B cell (primary cell): ENCODE data around the gene VAV2. TPM values are rescaled to one million over a fixed set of nuclear protein-coding genes. Genes with fewer than 3 reads are reported as not detected.
A peak's percentile ranks its signal among the peaks of the same experiment; 100 is the strongest.

Experiments used
- ATAC-seq: fragments of 200-7000 bp; cut with Tn5 transposase; one replicate; pipeline ENCODE4 v1.10.0; 2021; ENCODE audit warnings: low read depth, mild to moderate bottlenecking, moderate number of reproducible peaks, moderate library complexity
- CTCF ChIA-PET: fragments of 350-600 bp; sonication (Branson Sonifier 250); formaldehyde crosslinking; loops from one replicate; lab custom pipeline; 2021; ENCODE audit warnings: antibody characterized with exemption, inconsistent platforms; lab: Charles Lee
- POLR2A ChIA-PET: fragments of 350-600 bp; sonication (Branson Sonifier 250); formaldehyde crosslinking; loops from one replicate; lab custom pipeline; 2021; ENCODE audit warnings: antibody characterized with exemption; lab: Charles Lee
- DNase-seq: peaks from one replicate; pipeline ENCODE4 v3.0.0; 2013
- H2AFZ ChIP-seq: 2 replicates; pipeline ENCODE4 v1.6.1; 2012; ENCODE audit warnings: mild to moderate bottlenecking, low read depth, low read length; ENCODE audit not compliant: insufficient read depth, poor library complexity, severe bottlenecking
- H3K27ac ChIP-seq, 2 donors: 1 replicate in 1 of 2; 2 replicates in 1 of 2; pipeline ENCODE4 v1.5.1; 2012 to 2013; ENCODE audit warnings: low read length in 2 of 2, mild to moderate bottlenecking in 2 of 2, moderate library complexity in 1 of 2
- H3K27me3 ChIP-seq, 4 experiments: fragments of 200-600 bp in 1 of 4; sonication (generic) in 1 of 4; replicated peaks in 1 of 4; 1 replicate in 2 of 4; 2 replicates in 2 of 4; pipeline versions ENCODE4 v1.6.1 to v1.7.0; 2013 to 2016; ENCODE audit warnings: low read length in 3 of 4, mild to moderate bottlenecking in 2 of 4, mixed read lengths in 1 of 4, moderate library complexity in 1 of 4; ENCODE audit not compliant: insufficient read depth in 4 of 4, control insufficient read depth in 3 of 4; ENCODE audit errors: control extremely low read depth in 1 of 4
- H3K36me3 ChIP-seq, 2 experiments: replicated peaks in 1 of 2; 1 replicate in 1 of 2; 2 replicates in 1 of 2; pipeline versions ENCODE4 v1.6.1 to v1.7.1; 2013; ENCODE audit warnings: low read length in 1 of 2; ENCODE audit not compliant: insufficient read depth in 2 of 2, control insufficient read depth in 1 of 2; ENCODE audit errors: control extremely low read depth in 1 of 2, extremely low read depth in 1 of 2
- H3K4me1 ChIP-seq, 2 donors: fragments of 200-600 bp in 1 of 2; sonication (generic) in 1 of 2; 1 replicate in 1 of 2; 2 replicates in 1 of 2; pipeline versions ENCODE4 v1.5.1 to v1.6.1; 2013 to 2017; ENCODE audit warnings: low read length in 2 of 2; ENCODE audit not compliant: control insufficient read depth in 2 of 2, insufficient read depth in 2 of 2
- H3K4me2 ChIP-seq: replicated peaks from 2 replicates; pipeline ENCODE3; 2012; ENCODE audit warnings: mild to moderate bottlenecking, low read depth, low read length; ENCODE audit not compliant: poor library complexity, severe bottlenecking
- H3K4me3 ChIP-seq, 5 experiments: fragments of 200-600 bp in 1 of 5; sonication (generic) in 1 of 5; 1 replicate in 3 of 5; 2 replicates in 2 of 5; pipeline versions ENCODE4 v1.5.1 to v1.7.0; 2011 to 2016; ENCODE audit warnings: low read length in 4 of 5, mild to moderate bottlenecking in 4 of 5, low read depth in 2 of 5, control low read depth in 1 of 5, moderate library complexity in 1 of 5; ENCODE audit not compliant: insufficient read depth in 1 of 5; ENCODE audit errors: control extremely low read depth in 1 of 5, extremely low read depth in 1 of 5
- H3K79me2 ChIP-seq: fragments of 200-600 bp; sonication (generic); one replicate; pipeline ENCODE4 v1.6.0; 2016; ENCODE audit warnings: low read length; ENCODE audit not compliant: control insufficient read depth, insufficient read depth
- H3K9ac ChIP-seq: fragments of 200-600 bp; sonication (generic); 2 replicates; pipeline ENCODE4 v1.6.1; 2017; ENCODE audit warnings: mild to moderate bottlenecking, low read length, moderate library complexity
- H3K9me3 ChIP-seq, 3 donors: one replicate each; pipeline versions ENCODE4 v1.6.1 to v1.7.1; 2013; ENCODE audit warnings: low read length in 2 of 3; ENCODE audit not compliant: control insufficient read depth in 2 of 3, insufficient read depth in 1 of 3; ENCODE audit errors: control extremely low read depth in 1 of 3
- H4K20me1 ChIP-seq: 2 replicates; pipeline ENCODE4 v1.6.0; 2012; ENCODE audit warnings: mild to moderate bottlenecking, low read length; ENCODE audit not compliant: insufficient read depth, control insufficient read depth, poor library complexity, severe bottlenecking
- H3K27ac Mint-ChIP-seq: one replicate; pipeline ENCODE4 v1.8.0; 2021; ENCODE audit warnings: mixed read lengths
- H3K27me3 Mint-ChIP-seq: one replicate; pipeline ENCODE4 v1.8.0; 2021; ENCODE audit warnings: mixed read lengths
- H3K4me1 Mint-ChIP-seq: one replicate; pipeline ENCODE4 v1.8.0; 2021; ENCODE audit warnings: mixed read lengths
- H3K4me3 Mint-ChIP-seq: one replicate; pipeline ENCODE4 v1.8.0; 2021; ENCODE audit warnings: mixed read lengths
- H3K9me3 Mint-ChIP-seq: one replicate; pipeline ENCODE4 v1.8.0; 2022; ENCODE audit warnings: mixed read lengths; ENCODE audit not compliant: insufficient read depth
- EZH2 ChIP-seq: IDR thresholded peaks from 2 replicates; pipeline ENCODE4 v1.6.1; 2012; ENCODE audit warnings: borderline replicate concordance, low read depth, mild to moderate bottlenecking, moderate library complexity, low read length; ENCODE audit not compliant: insufficient read depth, poor library complexity, severe bottlenecking
- WGBS: methylation state at CpG from one replicate; pipeline ENCODE4 v1.1.5; 2013; ENCODE audit warnings: missing lambda C conversion rate; ENCODE audit not compliant: insufficient coverage; 5-methylcytosine and 5-hydroxymethylcytosine counted together
- intact Hi-C: fragments of 100-400 bp; cut with micrococcal nuclease; formaldehyde crosslinking; loops from one replicate; pipeline ENCODE4 v1.10.0; 2022
- polyA plus RNA-seq: library from polyadenylated mRNA; depleted of rRNA; stranded (reverse); fragments of >200 nt; gene quantifications from 2 replicates; pipeline ENCODE4 v1.2.3, GENCODE V29; 2012
- total RNA-seq, 2 donors: library from RNA; stranded (reverse); fragments of 120-200 nt in 1 of 2; gene quantifications; 1 replicate in 1 of 2; 2 replicates in 1 of 2; pipeline versions ENCODE4 v1.2.3 to v1.2.4, GENCODE V29; 2013 to 2022
- TF ChIP-seq, protein P1 (sequence below): fragments of 200-600 bp; IDR thresholded peaks from one replicate; pipeline ENCODE4 v1.8.0; 2022; ENCODE audit warnings: antibody characterized with exemption, mild to moderate bottlenecking

The VAV2 gene
- total and polyA plus RNA-seq, 2 donors (not counting 1 experiment from before 2014, with no cell fraction given): 34.4 to 128 TPM

DNA sequence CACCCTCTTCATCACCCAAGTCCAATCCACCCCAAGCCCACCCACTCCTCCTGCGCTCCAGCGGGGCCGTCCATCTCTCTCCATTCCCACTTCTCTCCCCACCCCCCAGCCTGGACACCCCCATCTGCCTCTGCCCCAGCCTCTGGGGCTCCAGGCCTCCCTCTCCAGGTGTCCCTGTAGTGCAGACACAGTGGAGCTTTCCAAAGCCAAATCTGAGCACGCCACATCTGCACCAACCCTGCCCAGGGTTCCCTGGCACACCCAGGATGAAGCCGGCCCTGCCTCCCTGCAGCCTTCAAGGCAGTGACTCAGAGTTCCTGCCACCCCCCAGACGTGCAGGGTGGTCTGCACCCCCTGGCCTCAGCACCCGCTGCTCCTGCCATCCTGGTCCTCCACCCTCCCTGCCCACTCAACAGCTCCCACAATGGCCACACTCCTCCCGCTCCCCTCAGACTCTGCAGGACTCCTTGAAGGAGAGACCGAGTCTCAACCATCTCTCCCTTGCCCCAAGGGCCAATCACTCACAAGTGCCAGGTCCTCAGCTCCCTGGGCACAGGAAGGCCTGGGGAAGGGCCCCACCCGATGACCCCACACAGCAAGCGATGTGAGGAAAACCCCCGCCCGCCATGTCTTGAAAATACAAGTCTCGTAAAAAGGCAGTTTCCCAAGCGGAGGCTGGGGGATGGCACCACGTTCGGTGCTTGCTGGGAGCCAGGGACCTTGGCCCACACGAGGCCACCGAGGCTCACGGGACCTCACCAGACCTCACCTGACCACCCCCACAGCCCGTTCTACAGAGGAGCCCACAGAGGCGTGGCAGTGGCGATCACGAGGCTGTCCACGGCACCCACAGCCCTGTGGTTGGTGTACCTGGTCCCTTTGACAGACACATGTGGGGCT is 22.2 kb downstream of the VAV2 start:
- H3K79me2 ChIP-seq: peaks cover 99% of the 10 kb centered on the region
- intact Hi-C loops: loop anchor here (2.0 kb wide), 1 partner anchor 15 kb away; no protein-coding TSS in a partner anchor
- no peaks in the 10 kb centered on the region for H3K9me3 Mint-ChIP-seq
- TF ChIP-seq, protein P1, sequence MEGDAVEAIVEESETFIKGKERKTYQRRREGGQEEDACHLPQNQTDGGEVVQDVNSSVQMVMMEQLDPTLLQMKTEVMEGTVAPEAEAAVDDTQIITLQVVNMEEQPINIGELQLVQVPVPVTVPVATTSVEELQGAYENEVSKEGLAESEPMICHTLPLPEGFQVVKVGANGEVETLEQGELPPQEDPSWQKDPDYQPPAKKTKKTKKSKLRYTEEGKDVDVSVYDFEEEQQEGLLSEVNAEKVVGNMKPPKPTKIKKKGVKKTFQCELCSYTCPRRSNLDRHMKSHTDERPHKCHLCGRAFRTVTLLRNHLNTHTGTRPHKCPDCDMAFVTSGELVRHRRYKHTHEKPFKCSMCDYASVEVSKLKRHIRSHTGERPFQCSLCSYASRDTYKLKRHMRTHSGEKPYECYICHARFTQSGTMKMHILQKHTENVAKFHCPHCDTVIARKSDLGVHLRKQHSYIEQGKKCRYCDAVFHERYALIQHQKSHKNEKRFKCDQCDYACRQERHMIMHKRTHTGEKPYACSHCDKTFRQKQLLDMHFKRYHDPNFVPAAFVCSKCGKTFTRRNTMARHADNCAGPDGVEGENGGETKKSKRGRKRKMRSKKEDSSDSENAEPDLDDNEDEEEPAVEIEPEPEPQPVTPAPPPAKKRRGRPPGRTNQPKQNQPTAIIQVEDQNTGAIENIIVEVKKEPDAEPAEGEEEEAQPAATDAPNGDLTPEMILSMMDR: no peak
- TF ChIP-seq EZH2: no peak
- peaks cover 97% of the 10 kb centered on the region for H4K20me1 ChIP-seq
- no peaks in the 10 kb centered on the region for H3K36me3 ChIP-seq
- peaks cover 72 to 77% of the 10 kb centered on the region in 2 donors for H3K4me1 ChIP-seq
- H3K27me3 Mint-ChIP-seq: no peaks in the 10 kb centered on the region
- peak overlapping the region; percentile 67 for H3K27ac Mint-ChIP-seq
- no peak overlapping the region for H2AFZ ChIP-seq
- no peak overlapping the region for H3K9ac ChIP-seq
- no peaks in the 10 kb centered on the region for H3K27me3 ChIP-seq
- DNase-seq: no peak
- ATAC-seq: no peak
- WGBS: 79% methylated on average over 23 of the region's 25 CpGs
- H3K27ac ChIP-seq: peak overlapping the region in 1 of 2 donors; percentile 57
- peak overlapping the region; percentile 66 for H3K4me2 ChIP-seq
- ChIA-PET POLR2A (interaction anchor here (0.6 to 2.0 kb wide), 2 partner anchors 15 to 55 kb away, joined by 4 to 11 read pairs; no protein-coding TSS in a partner anchor), CTCF (interaction anchor here (1.2 to 1.7 kb wide), 2 partner anchors 17 to 24 kb away, joined by 3 to 5 read pairs; no protein-coding TSS in a partner anchor)
- no peak overlapping the region for H3K4me3 ChIP-seq
- peak overlapping the region; percentile 71 for H3K4me3 Mint-ChIP-seq
- H3K9me3 ChIP-seq: peaks cover 0 to 11% (median 1%) of the 10 kb centered on the region in 3 donors
- H3K4me1 Mint-ChIP-seq: peaks cover 88% of the 10 kb centered on the region
